ENCODE data around the gene TMC2.
A peak's percentile ranks its signal among the peaks of the same experiment; 100 is the strongest.
"Not testable (repeated sequence)": the region's sequence is repeated elsewhere in the genome, so short reads cannot be mapped to it uniquely, and the experiment has no call there.

TMC2 gene, protein sequence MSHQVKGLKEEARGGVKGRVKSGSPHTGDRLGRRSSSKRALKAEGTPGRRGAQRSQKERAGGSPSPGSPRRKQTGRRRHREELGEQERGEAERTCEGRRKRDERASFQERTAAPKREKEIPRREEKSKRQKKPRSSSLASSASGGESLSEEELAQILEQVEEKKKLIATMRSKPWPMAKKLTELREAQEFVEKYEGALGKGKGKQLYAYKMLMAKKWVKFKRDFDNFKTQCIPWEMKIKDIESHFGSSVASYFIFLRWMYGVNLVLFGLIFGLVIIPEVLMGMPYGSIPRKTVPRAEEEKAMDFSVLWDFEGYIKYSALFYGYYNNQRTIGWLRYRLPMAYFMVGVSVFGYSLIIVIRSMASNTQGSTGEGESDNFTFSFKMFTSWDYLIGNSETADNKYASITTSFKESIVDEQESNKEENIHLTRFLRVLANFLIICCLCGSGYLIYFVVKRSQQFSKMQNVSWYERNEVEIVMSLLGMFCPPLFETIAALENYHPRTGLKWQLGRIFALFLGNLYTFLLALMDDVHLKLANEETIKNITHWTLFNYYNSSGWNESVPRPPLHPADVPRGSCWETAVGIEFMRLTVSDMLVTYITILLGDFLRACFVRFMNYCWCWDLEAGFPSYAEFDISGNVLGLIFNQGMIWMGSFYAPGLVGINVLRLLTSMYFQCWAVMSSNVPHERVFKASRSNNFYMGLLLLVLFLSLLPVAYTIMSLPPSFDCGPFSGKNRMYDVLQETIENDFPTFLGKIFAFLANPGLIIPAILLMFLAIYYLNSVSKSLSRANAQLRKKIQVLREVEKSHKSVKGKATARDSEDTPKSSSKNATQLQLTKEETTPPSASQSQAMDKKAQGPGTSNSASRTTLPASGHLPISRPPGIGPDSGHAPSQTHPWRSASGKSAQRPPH

DNA sequence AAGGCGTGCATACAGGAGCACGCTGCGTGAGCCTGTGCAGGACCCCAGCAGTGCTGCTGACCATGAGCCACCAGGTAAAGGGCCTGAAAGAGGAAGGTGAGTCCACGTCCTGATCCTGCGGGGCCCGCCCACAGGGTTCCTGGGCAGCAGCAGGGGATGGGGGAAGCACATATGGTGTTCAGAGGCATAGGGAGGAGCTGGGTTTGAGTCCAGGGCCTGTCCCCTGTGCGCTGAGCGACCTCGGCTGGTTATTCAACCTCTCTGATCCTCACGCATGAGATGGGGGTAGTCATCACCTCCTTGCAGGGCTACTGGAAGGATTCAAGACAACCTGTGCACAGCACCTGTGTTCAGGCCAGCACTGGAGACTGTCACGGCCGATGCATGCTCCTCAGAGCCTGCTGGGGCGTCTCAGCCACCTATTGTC lies at the start of gene TMC2:
TSS of gene TMC2 (plus strand) at position 14 of the 427 bp plus-strand sequence. CDS start at position 63, 49 bp downstream.
- DNase-seq, result no peak

DNA sequence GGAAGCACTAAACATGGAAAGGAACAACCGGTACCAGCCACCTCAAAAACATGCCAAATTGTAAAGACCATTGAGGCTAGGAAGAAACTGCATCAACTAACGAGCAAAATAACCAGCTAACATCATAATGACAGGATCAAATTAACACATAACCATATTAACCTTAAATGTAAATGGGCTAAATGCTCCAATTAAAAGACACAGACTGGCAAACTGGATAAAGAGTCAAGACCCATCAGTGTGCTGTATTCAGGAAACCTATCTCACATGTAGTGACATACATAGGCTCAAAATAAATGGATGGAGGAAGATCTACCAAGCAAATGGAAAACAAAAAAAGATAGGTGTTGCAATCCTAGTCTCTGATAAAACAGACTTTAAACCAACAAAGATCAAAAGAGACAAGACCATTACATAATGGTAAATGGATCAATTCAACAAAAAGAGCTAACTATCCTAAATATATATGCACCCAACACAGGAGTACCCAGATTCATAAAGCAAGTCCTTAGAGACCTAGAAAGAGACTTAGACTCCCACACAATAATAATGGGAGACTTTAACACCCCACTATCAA lies 33.5 kb upstream of the TMC2 start:
- not testable (repeated sequence) for DNase-seq

DNA sequence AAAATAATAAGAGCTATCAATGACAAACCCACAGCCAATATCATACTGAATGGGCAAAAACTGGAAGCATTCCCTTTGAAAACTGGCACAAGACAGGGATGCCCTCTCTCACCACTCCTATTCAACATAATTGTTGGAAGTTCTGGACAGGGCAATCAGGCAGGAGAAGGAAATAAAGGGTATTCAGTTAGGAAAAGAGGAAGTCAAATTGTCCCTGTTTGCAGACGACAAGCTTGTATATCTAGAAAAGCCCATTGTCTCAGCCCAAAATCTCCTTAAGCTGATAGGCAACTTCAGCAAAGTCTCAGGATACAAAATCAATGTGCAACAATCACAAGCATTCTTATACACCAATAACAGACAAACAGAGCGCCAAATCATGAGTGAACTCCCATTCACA lies 31.6 kb upstream of the TMC2 start:
- DNase-seq, result not testable (repeated sequence)

DNA sequence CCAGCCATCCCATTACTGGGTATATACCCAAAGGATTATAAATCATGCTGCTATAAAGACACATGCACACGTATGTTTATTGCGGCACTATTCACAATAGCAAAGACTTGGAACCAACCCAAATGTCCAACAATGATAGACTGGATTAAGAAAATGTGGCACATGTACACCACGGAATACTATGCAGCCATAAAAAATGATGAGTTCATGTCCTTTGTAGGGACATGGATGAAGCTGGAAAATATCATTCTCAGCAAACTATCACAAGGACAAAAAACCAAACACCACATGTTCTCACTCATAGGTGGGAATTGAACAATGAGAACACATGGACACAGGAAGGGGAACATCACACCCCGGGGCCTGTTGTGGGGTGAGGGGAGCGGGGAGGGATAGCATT lies 29.9 kb upstream of the TMC2 start:
- DNase-seq, result not testable (repeated sequence)

DNA sequence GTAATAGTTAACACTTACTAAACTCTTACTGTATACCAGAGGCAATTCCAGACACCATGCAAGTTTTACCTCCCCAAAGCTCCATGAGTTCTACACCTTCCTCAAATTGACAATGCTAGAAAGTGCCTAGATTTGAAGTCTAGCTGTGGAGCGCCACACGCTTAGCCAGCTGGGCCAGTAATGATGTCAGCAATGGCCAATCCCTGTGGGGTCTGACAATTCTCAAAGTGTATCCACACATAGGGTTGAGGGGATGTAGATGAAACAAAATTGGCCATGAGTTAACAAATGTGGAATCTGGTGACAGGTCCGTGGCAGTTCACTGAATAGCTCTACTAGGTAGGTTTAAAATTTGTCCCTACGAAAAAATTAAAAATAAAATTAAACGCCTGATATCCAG lies 28.9 kb upstream of the TMC2 start:
- DNase-seq, result no peak

DNA sequence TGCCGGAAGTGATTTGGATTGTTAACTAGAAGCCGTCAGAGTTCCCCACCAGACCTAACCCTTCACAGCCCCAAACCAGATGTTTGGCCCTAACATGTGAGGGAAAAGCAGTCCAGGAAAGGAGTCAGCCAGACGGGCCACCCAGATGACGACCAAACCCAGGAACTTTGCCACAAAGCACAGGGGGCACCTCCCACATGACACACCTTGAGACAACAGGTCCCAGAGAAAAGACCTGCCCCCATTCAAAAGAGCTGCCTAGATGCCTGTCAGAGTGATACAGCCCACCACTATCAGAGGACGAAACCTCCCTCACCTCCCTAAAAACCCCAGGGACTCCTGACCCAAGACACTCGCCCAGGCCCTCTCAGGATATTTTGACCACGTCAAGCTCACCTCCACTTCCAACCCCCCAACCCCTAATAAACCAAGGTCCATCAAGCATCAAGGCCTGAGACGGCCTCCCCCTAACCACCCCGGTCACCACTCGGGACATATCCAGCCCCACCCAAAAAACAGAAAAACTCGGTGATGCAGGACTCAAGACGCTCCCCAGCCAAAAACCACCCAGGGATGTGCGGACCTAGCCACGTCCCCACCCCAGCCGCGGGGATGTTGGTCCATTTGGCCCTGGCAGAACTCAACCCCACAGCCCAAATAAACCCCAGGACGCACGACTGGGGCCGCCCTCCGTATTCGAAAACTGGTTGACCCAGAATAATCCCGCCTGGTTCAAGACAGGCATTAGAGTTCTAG lies 28.3 kb upstream of the TMC2 start:
- DNase-seq, result no peak

DNA sequence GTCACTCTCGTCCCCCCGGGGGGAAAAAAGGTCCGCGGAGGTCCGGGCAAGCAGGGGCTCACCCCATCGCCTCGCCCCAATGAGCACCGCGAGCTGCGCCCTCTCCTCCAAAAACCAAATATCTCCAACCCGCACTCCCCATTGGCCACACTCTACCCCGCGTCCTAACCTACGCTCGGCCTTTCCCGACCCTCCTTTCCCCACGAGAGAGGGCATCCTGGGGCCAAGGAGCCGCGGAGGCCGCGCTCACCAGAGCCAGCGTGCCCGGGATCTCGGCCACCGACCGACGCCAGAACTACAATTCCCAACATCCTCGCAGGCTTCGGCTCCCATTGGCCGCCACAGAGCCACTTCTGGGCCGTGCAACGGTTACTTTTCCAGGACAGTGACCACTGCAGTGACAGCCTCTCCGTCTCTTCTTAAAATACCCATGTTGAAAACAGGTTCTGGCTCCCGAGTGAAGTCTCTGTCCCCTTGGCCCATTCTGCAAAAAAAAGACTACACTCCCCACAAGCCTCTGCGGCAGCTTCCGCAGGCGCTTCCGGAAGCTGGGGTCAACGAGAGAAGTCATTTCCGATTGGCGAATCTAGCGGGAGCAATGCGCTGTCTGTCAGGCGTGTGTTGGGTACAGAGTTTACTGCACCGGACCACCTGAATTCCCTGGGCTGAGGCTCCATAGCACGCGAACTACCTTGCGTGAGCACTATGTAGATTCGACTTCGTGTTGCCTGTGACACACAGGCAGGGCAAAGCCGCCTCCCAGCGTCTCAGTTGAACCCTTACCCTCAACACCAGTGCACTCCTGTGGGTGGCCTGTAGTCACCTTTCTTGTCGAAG lies 27.5 kb upstream of the TMC2 start, which contains the start of gene ZNF343:
TSS of gene ZNF343 (minus strand) at position 285 of the 837 bp plus-strand sequence. CDS start 15,020 bp downstream, outside the sequence.
- DNase-seq, result peak; percentile 62

GRCh38 chr20:2509468-2509781 lies 26.9 kb upstream of the TMC2 start:
- DNase-seq, result no peak

DNA sequence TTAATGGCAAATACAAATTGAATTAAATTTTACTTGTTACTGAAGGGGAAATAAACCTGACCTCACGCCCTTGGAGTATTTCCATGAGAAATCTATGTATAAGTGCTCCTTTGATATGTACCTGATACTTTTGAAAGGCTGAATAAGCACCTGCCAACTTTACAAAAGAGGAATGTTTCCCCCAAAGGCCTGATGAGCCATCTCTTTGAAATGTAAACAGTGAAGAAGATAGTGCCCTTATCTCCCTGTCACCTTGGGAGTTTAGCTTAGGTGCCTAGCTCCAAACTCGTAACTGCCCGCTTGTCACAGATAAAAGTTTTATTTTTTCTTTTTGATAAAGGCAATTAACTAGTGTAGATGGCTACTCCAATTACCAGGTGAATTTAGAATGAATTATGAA lies 26.6 kb upstream of the TMC2 start:
- no peak for DNase-seq

- no peak for DNase-seq
Observed at GRCh38 chr20:2515203-2515602, 21.2 kb upstream of the TMC2 start.

- DNase-seq, result no peak
Observed at GRCh38 chr20:2516399-2516798, 20.0 kb upstream of the TMC2 start.

- DNase-seq, result no peak
Observed at GRCh38 chr20:2518096-2518495, 18.3 kb upstream of the TMC2 start.

- no peak for DNase-seq
Observed at GRCh38 chr20:2518558-2518957, 17.8 kb upstream of the TMC2 start.

- DNase-seq, result no peak
Observed at GRCh38 chr20:2519115-2519809, 17.1 kb upstream of the TMC2 start.

GRCh38 chr20:2520617-2521016 lies 15.8 kb upstream of the TMC2 start:
- DNase-seq, result no peak

DNA sequence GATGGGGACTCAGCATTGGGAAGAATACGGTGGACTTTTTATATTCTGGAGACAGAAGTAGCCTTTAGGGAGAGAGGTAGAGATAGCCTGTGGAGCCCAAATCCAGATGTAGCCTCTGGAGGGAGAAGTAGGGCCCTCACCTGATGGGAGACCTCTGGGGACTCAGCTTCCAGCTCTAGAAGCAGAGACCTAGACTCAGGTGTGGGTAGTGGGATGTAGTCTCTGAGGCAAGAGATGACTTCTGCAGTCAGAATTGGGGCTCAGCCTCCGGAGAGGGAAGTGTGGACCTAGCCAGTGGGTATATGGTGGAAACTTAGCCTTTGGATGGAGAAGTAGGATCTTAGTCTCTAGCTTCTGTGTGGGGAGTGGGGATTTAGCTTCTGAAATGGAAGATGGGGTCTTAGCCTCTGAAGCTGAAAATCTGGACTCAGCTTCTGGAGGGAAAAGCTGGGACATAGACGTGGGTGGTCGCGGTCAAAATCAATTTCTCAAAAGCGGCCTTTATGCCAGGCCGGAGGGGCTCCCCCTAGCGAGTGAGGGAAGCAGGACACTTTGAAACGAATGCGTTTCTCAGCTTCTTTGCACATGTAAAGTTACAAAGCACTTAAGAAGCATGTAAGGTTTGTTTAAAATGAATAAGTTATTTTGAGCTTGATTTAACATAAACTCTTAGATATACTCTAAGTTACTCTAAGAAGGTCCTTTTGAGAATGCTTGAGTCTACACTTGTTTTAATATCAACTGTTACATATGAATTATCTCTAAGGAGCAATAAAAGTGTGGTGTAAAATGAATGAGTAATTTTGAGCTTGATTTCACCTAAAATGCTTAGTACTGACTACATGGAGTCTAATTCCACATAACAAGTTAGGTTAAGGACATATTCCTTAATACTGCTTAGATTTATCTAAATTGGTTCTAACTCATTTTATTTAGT lies 14.7 kb upstream of the TMC2 start:
- peak; percentile 8 for DNase-seq

DNA sequence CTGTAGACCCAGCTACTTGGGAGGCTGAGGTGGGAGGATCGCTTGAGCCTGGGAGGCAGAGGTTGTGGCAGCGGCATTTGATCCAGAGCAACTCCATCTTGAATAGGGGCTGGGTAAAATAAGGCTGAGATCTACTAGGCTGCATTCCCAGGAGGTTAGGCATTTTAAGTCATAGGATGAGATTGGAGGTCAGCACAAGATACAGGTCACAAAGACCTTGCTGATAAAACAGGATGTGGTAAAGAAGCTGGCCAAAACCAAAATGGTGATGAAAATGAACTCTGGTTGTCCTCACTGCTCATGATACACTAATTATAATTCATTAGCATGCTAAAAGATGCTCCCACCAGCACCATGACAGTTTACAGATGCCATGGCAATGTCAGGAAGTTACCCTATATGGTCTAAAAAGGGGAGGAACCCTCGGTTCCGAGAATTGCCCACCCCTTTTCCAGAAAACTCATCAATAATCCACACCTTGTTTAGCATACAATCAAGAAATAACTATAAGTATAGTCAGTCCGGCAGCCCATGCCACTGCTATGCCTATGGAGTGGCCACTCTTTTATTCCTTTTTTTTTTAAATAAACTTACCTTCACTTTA lies 13.4 kb upstream of the TMC2 start:
- DNase-seq, result not testable (repeated sequence)

GRCh38 chr20:2523919-2524708 lies 12.3 kb upstream of the TMC2 start:
- DNase-seq, result peak; percentile 73
